NCI-H510A treated with DMSO at 0.1 percent for 48 hours (cell line): ENCODE results near the gene MUC5AC.

ENCODE experiments used
- DNase-seq: peaks from one replicate; lab custom pipeline; 2025; lab: John Stamatoyannopoulos, UW

The MUC5AC gene

GRCh38 chr11:1121813-1122663 is 35.7 kb upstream of the MUC5AC start:
- DNase-seq, result no peak

GRCh38 chr11:1122664-1123002 is 35.1 kb upstream of the MUC5AC start:
- DNase-seq, result no peak

GRCh38 chr11:1123970-1124369 is 33.8 kb upstream of the MUC5AC start:
- no peak for DNase-seq

DNA sequence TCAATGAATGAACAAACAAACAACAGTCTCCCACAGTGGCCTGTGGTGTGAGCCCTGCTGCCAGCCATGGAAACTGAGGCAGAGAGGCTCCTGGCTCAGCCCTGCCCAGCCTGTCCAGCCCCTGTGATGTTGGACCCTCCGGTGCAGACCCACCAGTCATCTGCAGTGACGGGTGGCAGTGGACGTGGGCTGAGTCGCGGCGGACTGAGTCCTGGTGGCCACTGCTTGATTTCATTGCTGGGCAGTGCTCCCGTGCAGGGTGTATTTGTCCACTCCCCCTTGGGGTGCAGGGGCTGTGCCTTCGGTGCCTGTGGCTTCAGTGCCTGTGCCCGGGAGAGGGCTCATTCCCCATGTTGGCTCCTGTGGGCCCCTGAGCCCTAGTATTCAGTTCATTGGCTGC is 31.9 kb upstream of the MUC5AC start:
- DNase-seq, result no peak

DNA sequence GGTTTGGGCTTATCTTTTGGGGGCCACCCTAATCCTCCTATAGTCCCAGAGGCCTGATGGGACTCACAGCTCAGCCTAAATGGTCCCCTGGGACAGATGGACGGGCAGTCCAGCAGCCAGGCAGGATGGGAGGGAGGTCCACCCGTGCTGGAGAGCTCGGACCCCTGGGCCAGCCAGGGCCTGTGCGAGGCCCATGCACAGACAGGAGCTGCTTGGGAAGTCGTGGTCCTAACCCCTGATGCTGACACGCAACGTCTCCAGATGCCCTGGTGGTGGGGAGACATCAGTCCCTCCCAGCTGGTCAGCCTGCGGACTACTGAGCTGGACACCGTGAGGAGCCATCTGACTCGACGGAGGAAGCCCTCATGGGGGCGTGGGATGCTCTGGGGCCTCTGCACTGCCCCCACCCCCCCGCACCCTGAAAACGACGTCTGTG is 31.2 kb upstream of the MUC5AC start:
- DNase-seq, result no peak

GRCh38 chr11:1126935-1127663 is 30.7 kb upstream of the MUC5AC start:
- DNase-seq, result no peak

- no peak for DNase-seq
Observed at GRCh38 chr11:1127664-1128162, 30.0 kb upstream of the MUC5AC start.

GRCh38 chr11:1128311-1129142 is 29.2 kb upstream of the MUC5AC start:
- no peak for DNase-seq

- DNase-seq, result no peak
Observed at GRCh38 chr11:1129143-1129610, 28.6 kb upstream of the MUC5AC start.

- DNase-seq, result no peak
Observed at GRCh38 chr11:1129611-1130160, 28.1 kb upstream of the MUC5AC start.

DNA sequence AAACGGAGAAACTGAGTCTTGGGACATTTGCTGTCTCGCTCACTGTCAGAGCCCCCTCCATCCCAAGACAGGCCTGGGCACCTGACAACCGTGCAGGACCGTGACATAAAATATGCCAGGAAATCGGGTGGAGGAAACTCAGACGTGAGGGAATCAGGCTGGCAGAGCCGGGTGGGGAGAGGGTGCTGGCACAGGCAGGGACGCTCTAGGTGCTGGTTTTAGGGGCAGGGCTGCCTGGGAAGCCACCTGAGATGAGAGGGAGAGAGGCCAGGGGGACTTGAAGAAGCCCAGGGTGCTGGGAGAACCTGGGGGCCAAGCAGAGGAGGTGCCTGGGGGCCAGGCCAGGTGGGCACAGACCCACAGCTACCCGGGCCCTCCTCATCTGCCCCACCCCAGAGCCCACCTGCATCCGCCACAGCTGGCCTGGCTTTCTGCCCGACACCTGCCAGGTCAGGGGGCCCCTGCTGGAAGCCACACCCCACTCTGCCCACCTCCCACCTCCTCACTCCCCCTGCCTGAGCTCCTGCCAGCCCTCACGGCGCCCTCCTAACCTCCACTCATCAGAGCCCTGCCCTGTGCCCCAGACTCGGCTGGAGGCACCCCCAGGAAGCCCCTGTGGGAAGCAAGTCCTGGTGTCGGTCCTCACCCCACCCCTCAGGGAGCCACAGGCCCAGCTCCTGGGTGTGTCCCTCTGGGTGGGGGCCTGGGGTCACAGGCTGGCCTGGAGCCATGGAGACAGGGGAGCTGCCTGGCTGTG is 27.3 kb upstream of the MUC5AC start:
- no peak for DNase-seq

GRCh38 chr11:1131033-1131911 is 26.5 kb upstream of the MUC5AC start:
- DNase-seq, result no peak

DNA sequence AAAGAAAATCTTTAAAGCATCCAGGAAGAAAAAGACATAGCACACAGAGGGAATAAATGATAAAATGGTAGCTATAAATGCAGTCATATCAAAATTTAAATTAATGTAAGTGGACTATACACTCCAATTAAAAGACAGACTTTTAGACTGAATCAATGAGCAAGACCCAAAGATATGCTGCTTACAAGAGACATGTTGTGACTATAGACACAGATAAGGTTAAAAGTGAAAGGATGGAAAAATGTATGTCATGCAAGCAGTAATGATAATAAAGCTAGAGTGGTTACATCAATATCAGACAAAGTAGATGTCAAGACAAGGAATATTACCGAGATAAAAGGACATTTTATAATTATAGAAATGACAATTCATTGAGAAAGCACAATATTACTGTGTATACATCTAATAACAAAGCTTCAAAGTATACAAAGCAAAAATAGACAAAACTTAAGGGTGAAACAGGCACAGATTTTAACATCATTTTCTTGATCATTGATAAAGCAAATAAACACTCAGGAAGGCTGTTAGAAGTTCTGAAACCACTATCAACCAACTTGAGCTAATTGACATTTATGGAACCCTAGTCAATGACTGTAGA is 22.8 kb upstream of the MUC5AC start:
- no peak for DNase-seq

DNA sequence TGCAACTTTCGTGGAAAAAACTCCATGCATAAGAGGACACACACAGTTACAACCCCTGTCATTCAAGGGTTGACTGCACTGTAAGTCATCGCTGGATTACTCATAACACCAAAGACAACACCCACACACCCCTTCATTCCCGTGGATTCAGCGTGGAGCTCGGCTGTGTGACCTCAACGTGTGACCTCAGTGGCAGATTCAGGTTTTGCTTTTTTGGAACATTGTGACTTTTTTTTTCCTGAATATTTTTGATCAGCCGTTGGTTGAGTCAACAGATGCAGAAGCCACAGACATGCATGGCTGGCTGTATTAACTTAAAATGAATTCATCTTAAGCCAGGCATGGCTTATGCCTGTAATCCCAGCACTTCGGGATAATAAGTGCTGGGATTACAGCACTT is 19.7 kb upstream of the MUC5AC start:
- DNase-seq, result no peak

DNA sequence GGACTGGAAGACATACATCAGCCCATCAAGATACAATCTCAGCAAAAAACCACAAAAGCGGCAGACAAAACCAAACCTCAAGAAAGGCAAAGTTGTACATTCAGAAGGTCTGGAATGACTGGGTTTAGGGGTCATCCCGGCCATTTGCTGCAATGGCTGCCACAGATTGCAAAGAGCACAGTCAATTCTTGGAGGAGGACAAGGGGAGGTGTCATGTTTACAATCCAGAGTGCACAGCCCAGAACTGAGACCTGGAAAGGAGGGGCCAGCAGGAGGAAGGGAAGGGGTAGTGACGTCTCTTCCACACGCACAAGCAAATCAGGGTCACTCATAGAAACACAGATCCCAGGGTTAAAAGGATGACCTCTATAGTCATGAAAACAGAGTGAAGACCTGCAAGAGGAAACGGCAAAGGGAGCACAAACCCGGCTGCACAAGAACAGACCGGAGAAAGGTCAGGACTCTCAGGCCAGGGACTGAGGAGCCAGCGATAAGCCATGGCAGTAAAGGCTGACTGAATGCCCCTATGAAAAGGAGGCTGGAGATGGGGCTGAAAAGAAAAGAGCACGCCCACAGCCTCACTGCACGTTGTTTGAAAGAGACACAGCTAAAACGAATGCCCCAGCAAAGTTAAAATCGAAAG is 18.2 kb upstream of the MUC5AC start:
- no peak for DNase-seq

DNA sequence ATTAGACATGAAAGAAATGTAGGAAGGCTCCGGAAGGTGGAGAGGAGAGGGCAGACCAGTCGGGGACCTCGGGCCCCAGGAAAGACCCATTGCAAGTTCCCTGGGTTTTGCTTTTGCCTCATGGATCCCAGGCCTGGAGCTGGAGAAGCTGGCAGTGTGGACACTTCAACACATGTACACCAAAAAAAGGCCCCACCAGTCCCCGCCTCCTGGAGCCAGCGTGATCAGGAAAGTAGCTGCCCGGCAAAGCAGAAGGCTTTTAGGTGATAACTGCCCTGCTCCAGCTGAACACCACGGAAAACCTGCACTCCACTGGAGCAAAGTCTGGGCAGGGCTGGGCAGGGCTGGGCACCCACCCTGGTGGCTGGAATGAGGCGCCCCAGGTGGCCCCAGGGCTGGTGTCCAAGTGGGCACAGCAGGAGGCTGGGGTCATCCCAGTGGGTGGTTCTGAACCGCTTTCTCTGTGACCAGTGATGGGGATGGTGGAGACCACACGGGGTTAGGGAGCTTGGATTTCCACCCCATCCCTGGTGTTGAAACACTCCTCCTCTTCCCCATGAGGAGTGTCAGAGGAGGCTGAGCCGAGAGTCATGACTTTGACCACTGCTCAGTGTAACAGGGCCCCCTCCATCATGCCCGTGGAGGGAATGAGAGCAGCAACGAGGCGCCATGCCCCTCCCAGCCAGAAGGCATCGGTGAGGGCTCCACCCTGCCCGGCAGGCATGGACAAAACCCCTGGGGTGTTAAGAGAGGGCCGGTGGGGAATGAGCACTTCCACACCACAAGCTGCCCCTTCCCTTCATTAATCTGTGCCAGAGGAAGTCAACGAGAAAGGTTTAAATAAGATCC is 16.9 kb upstream of the MUC5AC start:
- no peak for DNase-seq

GRCh38 chr11:1146365-1146764 is 11.4 kb upstream of the MUC5AC start:
- DNase-seq, result no peak

- no peak for DNase-seq
Observed at GRCh38 chr11:1147792-1148191, 10.0 kb upstream of the MUC5AC start.
